ENCODE data around the gene FBXL15.

The FBXL15 gene

DNA sequence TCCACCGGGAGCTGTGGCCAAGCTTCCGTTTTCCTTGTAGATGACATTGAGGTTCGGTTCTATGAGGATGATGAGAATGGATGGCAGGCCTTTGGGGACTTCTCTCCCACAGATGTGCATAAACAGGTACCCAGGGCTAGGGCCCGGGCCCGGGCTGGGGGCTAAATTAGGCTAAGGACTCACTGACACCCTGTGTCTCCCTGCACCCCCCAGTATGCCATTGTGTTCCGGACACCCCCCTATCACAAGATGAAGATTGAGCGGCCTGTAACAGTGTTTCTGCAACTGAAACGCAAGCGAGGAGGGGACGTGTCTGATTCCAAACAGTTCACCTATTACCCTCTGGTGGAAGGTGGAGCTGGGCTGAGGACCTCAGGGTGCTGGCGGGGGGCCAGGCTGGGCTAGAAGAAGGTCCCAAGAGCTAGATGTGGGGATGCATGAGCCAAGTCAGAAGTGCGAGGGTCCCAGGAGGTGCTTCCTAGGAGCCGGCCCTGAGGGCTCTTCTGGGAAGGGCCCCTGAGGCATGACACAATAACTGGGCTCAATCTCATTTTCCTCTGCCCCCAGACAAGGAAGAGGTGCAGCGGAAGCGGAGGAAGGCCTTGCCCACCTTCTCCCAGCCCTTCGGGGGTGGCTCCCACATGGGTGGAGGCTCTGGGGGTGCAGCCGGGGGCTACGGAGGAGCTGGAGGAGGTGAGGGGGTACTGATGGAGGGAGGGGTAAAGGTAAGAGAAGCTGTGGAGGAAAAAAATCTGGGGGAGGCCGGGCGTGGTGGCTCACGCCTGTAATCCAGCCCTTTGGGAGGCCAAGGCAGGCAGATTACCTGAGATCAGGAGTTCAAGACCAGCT lies 22.2 kb upstream of the FBXL15 start:
- no peak for DNase-seq

DNA sequence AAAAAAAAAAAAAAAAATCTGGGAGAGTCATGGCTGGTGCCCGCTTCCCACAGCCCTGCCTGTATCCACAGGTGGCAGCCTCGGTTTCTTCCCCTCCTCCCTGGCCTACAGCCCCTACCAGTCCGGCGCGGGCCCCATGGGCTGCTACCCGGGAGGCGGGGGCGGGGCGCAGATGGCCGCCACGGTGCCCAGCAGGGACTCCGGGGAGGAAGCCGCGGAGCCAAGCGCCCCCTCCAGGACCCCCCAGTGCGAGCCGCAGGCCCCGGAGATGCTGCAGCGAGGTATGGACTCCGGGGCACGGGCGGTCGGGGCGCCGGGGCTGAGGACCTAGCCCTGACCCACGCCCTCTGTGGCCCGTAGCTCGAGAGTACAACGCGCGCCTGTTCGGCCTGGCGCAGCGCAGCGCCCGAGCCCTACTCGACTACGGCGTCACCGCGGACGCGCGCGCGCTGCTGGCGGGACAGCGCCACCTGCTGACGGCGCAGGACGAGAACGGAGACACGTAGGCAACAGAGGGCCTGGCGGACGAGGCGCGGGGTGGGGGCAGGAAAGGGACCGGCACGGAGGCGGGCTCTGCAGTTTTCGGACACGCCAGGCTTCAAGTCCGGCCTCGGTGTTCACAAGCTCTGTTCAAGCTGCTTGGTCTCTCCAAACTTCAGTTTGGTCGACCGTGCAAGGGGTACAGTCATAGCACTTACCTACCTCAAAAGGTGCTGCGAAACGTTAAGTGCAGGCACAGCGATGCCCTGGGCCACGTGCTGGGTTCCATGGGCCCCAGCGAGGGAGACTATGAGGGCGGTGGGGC lies 21.2 kb upstream of the FBXL15 start:
- DNase-seq = peak; percentile 63

DNA sequence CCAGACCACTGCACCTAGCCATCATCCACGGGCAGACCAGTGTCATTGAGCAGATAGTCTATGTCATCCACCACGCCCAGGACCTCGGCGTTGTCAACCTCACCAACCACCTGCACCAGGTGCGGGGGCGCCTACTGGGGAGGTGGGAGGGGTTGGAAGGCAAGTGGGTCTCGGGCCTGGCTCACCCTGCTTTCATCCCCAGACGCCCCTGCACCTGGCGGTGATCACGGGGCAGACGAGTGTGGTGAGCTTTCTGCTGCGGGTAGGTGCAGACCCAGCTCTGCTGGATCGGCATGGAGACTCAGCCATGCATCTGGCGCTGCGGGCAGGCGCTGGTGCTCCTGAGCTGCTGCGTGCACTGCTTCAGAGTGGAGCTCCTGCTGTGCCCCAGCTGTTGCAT lies 20.6 kb upstream of the FBXL15 start:
- DNase-seq = peak; percentile 51

DNA sequence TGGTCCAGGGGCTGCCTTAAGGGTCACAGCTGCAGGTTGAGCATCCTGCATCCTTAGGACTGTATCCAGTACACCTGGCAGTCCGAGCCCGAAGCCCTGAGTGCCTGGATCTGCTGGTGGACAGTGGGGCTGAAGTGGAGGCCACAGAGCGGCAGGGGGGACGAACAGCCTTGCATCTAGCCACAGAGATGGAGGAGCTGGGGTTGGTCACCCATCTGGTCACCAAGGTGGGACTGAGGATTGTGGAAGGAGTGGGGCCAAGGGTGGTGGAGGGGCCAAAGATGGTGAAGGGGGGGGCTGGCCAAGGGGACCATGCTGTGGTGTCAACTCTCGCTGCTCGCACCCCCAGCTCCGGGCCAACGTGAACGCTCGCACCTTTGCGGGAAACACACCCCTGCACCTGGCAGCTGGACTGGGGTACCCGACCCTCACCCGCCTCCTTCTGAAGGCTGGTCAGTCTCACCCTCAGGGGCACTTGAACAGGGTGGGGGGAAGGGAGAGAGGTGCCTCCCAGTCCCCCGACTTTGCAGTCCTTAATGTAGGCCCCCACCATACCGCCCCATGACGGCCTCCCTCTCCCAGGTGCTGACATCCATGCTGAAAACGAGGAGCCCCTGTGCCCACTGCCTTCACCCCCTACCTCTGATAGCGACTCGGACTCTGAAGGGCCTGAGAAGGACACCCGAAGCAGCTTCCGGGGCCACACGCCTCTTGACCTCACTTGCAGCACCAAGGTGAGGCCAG lies 19.9 kb upstream of the FBXL15 start:
- DNase-seq = no peak

DNA sequence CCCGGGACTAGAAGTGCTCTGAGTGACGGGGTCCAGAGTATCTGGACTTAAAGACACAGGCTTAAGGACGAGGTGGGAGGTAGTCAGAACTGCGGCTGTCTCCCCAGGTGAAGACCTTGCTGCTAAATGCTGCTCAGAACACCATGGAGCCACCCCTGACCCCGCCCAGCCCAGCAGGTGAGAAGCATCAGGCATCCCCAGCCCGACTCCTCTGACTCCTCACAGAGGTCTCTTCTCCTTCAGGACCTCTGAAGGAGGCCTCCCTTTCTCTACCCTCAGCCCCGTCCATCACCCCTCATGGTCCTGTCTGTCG lies 19.3 kb upstream of the FBXL15 start:
- DNase-seq = no peak

DNA sequence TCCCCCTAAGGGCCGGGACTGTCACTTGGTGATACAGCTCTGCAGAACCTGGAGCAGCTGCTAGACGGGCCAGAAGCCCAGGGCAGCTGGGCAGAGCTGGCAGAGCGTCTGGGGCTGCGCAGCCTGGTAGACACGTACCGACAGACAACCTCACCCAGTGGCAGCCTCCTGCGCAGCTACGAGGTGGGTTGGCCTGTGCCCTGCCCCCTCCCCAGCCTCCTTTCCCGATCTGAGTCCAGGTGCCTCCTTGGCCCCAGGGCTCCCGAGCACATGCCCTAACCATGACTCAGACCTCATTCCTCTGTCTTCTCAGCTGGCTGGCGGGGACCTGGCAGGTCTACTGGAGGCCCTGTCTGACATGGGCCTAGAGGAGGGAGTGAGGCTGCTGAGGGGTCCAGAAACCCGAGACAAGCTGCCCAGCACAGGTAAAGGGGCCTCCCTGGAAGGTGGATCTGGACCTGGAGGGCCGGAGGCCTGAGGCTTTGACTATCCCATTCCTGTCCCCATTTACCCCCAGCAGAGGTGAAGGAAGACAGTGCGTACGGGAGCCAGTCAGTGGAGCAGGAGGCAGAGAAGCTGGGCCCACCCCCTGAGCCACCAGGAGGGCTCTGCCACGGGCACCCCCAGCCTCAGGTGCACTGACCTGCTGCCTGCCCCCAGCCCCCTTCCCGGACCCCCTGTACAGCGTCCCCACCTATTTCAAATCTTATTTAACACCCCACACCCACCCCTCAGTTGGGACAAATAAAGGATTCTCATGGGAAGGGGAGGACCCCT lies 18.7 kb upstream of the FBXL15 start:
- DNase-seq = no peak

DNA sequence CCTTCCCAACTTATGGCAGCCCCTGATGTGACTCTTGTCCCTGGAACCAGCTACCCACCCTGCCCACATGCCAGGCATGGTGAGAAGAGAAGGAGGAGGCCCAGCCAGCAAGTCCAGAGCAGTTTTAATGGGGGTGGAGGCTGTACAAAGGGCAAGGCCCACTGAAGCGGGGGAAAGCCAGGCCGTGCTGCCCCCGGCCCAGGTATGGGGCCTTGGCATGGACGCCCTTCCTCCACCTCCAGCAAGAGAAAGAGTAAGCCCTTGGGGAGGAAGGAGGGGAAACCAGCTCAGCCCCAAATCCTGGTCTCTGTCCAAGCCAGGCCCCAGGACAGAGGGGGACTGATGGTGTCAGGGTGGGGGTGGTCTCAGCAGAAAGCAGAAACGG lies 18.1 kb upstream of the FBXL15 start:
- no peak for DNase-seq

DNA sequence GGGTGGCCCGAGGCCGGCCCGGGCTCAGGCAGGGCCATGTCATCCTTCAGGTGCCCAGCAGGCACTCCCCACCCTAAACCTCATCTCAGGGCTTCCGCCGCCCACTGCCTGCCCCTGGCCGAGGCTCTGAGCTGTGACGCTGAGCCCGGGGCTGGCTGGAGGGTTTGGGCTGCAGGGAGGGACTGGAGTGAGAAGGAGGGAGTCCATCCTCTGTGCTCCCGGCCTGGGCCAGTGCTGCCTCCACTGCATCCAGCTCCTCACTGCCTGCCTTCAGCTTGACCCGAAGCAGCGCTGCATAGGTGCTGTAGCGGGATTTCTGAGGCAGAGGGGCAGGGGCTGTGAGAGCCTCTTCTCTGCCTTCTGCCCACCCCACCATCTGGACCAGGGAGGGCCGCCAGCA lies 17.5 kb upstream of the FBXL15 start:
- DNase-seq = no peak

DNA sequence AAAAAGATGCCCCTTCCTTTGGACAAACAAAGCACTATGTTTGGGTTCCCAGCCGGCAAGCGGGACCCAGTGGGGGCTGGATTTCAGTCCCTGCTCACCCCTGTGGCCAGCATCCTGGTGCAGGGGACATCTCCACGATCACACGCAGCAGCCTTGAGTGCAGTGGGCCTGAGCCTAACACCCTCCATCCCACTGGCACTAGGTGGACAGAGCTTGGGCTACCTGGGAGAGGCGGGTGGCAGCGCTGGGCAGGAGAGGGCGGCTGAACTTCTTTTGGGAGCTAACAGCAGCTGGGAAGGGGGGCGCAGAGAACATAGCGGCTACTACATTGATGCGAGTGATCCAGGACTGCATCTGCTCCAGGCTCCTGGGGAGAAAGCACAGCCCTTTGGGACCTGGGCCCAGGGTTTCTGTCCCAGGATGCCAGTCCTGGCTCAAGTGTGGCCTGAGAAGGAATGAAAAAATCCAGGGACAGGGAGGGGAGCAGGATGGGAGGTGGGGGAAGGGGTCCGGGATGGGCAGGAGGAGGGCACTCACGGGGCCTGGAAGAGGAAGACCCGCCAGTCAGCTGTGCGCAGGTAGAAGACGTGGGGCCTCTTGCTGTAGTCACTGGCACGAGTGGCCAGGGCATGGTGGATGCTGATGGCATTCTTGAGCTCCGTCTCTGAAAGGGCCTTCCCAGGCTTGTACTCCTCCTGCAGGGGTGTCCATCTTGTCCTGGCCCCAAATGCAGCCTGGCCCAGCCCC lies 16.1 kb upstream of the FBXL15 start:
- no peak for DNase-seq

DNA sequence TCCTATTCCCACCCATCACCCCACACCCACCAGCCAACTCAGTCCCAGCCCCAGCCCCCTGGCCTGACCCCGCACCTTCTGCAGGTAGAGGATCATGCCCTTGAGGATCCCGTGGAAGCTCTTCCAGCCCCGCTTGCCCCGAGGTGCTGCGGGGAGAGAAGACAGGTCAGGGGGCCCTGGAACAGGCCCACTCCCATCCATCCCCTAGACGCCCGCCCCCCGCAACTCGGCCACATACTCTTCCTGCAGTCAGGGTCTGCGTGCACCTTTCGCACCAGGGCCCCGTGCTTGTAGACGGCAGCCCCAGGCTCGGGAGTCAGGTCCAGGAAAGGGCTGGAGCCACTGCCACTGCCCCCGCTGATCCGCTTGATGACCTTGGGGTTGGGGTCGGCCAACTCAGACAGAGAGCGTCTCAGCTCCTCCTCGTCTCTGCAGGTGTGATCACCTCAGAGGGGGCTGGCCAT lies 15.5 kb upstream of the FBXL15 start:
- no peak for DNase-seq

DNA sequence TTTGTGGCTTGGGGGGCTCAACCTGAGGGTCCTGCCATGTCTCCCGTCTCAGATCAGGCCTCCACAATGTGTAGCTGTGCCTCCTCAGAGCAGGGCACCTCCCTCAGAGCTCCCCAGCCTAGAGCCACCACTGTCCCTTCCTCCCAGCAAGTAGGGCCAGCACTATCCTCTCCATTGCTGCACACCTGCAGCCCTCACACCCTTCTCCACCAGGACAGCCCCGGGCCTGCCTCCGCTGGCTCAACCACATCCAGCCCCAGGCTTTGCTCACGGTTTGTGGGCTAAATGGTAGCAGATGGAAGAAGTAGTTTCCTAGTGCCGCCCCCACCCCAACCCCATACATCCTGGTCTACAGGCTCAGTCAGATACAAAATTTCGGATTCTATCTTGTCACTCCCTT lies 15.0 kb upstream of the FBXL15 start:
- no peak for DNase-seq

DNA sequence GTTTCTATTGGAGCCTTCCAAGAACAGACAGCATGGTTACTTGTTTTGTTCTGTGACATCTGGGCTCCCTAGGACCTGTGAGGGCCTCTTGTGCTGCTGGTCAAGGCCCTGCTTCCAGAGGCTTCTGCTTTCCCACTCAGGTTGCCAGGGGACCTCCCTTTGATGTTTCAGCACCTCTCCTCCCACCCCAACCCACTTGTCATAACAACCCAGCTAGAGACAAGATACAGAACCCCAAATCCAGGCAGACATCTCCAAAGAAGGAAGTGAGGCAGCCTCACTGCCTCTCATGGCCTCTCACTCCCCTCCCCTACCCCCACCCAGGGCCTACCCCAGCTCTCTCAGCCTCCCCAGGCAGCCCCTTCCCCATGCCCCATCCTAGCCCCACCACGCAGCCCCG lies 13.8 kb upstream of the FBXL15 start:
- no peak for DNase-seq

DNA sequence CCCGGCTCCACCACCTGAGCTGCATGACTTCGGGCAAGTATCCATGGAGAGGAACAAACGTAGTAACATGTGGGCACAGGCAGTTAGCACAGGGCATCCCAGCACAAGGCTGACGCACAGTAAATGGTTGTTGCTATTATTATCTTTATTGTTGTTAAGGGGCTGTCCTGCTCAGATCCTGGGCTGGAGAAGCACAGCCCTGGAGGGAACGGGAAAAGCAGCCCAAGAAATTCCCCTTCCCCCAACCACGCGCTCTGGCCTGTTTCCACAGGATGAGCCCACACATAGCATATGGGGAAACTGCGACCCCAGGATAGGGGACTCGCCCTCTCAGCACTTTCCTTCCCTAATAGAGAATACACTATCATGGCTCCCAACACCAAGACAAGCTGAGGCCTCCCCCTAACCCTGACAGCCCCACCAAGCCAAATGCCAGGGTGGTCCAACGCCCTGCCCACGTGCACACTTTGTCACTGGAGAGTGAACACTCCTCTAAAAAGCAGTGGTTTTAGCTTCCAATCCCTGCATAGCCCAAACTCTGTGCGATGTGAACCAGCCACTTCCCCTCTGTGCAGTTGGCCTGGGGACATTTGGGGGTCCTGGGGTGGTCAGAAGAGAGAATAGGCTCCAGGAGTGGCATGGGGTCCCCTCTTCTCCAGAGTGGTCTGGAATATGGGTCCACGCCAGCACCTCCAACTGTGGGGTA lies 13.1 kb upstream of the FBXL15 start:
- no peak for DNase-seq

DNA sequence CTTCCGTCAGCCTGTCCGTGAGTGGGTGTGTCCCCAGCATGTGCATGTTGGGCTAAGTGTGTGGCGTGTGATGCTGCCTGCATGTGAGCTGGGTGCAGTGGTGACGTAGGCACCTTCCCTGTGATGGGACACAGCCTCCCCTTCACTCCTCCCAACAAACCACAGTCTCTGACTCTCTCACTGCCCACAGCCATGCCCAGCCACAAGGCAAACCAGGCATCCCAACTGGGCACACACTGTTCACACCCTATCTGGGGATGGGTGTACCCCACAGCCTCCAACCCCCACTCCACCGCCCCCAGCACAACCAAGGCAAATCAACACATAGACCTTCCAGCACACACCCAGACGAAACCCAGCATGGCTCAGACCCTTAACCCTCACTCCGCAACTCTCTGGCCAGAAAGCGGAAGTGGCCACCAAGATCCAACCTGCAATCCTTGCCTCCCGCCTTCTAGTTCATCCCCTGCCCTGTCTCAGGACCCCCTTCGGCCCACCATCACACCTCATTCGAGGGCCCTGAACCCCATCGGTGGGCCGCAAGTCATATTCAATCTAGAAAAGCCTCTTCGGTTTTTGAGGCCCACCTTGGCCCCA lies 12.4 kb upstream of the FBXL15 start:
- DNase-seq = no peak

DNA sequence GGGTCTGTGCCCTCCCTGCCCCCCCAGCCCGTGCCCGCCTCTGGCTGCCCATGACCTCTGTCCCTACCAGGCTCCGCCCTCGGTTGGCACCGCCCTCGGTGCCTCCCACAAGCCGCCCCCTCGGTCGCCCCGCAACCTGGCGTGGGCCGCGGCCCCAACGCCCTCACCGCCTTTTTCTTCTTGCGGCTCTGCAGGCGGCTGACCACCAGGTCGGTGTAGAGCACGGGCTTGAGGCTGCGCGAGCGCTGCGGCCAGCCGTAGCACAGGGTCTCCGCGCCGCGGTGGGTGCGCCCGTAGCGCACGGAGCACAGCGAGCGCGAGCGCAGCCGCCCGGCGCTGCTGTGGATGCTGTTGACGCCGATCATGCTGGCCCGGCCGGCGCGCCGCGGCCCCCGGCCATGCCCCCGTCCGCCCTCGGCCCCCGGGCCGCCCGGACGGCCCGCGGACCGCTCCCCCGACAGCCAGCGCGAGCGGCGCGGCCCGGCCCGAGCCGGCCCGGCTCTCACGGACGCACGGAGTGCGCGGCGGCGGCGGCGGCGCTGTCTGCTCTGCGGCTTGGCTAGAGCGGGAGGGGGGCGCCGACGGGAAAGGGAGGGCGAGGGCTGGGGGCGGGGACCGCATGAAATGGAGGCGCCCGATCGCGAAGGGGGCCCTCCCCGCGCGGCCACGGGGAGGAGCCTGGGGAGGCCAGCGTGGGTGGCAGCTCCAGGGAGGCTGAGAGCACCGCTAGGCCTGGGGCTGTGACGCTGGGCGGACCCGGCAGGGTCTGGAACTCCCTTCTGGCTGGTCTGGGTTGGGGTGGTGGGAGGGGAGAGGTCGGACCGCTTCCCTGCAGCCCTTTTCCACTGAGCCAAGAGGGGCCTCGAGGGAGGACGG lies 11.7 kb upstream of the FBXL15 start:
- DNase-seq = no peak

DNA sequence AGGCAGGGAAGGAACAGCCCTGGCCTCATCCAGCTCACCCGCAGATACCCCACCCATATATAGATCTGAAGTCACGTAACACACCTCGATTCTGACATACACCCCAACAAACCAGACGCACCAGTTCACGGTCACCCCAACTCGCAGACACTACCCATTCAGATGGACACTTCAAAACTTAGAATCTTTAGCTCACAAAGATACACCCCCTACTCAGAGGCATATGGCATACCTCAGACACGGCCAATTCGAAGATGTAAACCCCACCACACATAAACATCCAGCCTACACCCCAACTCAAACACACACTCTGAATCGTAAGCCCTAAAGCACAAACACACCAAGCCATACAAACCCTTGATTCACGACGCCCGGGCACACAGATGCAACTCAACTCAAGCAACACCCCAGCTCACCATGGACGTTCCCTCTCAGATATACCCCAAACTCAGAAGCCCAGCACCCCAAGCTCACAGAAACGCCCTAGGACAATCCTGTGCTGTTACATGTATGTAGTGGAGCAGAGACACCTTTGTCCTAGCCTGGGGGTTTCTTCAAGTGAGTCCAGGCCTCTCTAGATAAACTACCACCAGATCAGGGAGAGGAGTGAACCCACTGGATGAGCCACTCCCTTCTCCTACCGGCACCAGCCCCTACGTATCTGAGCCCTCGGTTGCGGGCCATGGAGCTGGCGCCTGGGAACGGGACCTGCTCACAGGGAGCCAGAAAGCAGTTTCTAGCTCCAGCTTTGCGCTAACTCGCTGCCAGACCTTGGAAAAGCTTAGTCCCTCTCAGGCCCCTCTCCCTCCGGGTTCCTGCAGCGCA lies 10.8 kb upstream of the FBXL15 start:
- no peak for DNase-seq

DNA sequence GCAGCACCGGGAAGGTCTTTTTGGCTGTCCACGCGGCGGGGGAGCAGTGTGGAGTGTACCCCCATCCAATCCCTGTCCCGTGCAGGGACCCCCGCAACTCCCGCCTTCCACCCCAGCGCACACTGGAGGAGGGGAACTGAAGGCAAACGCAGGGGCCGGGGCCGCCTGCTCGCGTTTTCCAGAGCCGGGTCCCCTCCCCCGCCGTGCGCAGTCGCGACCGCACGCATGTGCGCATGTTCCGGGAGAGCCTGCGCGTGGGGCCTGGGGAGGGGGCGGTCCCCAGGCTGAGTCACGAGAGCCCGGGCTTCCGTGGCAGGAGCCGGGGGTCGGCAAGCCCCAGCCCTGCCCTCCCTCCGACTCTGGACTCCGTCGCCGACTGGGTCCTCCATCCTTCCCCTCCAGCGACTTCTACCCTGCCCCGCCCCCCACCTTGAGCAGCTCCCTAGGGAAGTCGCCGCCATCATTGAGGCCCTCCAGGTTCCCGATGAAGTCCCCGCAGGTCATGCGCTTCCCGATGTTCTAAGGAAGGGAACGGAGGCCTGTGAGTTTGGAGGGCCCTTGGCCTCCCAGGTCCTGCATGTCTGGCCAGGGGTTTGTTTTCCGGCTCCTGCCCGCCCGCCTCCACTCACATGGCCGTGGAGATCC lies 10.1 kb upstream of the FBXL15 start:
- DNase-seq = no peak
